Caco-2 (cell line): ENCODE data around the gene LMX1B. TPM values are rescaled to one million over a fixed set of nuclear protein-coding genes. Genes with fewer than 3 reads are reported as not detected.

ENCODE experiments used
- BruUV-seq: library from RNA; stranded (reverse); fragments of 400-500 nt; replicated peaks from 2 replicates; lab custom pipeline; 2021; lab: Mats Ljungman, UMichigan
- CTCF ChIA-PET: fragments of 300-600 bp; sonication (Branson Sonifier 250); formaldehyde crosslinking; loops from one replicate; lab custom pipeline; 2022; ENCODE audit warnings: antibody characterized with exemption; lab: Charles Lee
- POLR2A ChIA-PET: fragments of 300-600 bp; sonication (Branson Sonifier 250); formaldehyde crosslinking; loops from one replicate; lab custom pipeline; 2022; ENCODE audit warnings: antibody characterized with exemption; lab: Charles Lee
- DNase-seq, 2 experiments: peaks; one replicate each; pipeline versions ENCODE4 v3.0.0 to v3.0.0-alpha.2; 2020 to 2022
- H3K27me3 ChIP-seq: replicated peaks from 2 replicates; pipeline ENCODE4 v1.6.0; 2011; ENCODE audit warnings: low read length; ENCODE audit not compliant: control insufficient read depth, insufficient read depth
- H3K36me3 ChIP-seq: 2 replicates; pipeline ENCODE4 v1.5.1; 2011; ENCODE audit warnings: low read length; ENCODE audit not compliant: control insufficient read depth, insufficient read depth
- H3K4me1 ChIP-seq: fragments of 250-450 bp; sonication (Bioruptor Pico); 2 replicates; pipeline ENCODE4 v1.5.1; 2020; ENCODE audit warnings: mild to moderate bottlenecking
- H3K4me3 ChIP-seq: 2 replicates; pipeline ENCODE4 v1.5.1; 2011; ENCODE audit warnings: low read depth, mild to moderate bottlenecking, control low read depth, low read length
- H3K9me3 ChIP-seq: fragments of 250-450 bp; sonication (Bioruptor Pico); 2 replicates; pipeline ENCODE4 v1.5.1; 2020; ENCODE audit warnings: mild to moderate bottlenecking, moderate library complexity
- H3K27ac Mint-ChIP-seq: one replicate; pipeline ENCODE4 v1.8.0; 2022; ENCODE audit warnings: mixed read lengths; ENCODE audit not compliant: unreplicated experiment
- H3K27me3 Mint-ChIP-seq: one replicate; pipeline ENCODE4 v1.8.0; 2022; ENCODE audit warnings: mixed read lengths; ENCODE audit not compliant: insufficient read depth, unreplicated experiment
- H3K36me3 Mint-ChIP-seq: one replicate; pipeline ENCODE4 v1.8.0; 2022; ENCODE audit warnings: mild to moderate bottlenecking, mixed read lengths; ENCODE audit not compliant: insufficient read depth, unreplicated experiment
- H3K4me1 Mint-ChIP-seq: one replicate; pipeline ENCODE4 v1.8.0; 2022; ENCODE audit warnings: low read depth, mixed read lengths; ENCODE audit not compliant: unreplicated experiment
- H3K4me3 Mint-ChIP-seq: one replicate; pipeline ENCODE4 v1.8.0; 2022; ENCODE audit warnings: mild to moderate bottlenecking, moderate library complexity, mixed read lengths; ENCODE audit not compliant: unreplicated experiment
- H3K9me3 Mint-ChIP-seq: one replicate; pipeline ENCODE4 v1.8.0; 2022; ENCODE audit warnings: mixed read lengths; ENCODE audit not compliant: unreplicated experiment
- CTCF ChIP-seq, 2 experiments: fragments of 200-600 bp in 1 of 2; IDR thresholded peaks; 1 replicate in 1 of 2; 2 replicates in 1 of 2; pipeline versions ENCODE4 v1.5.1 to v1.8.0; 2011 to 2022; ENCODE audit warnings: antibody characterized with exemption in 1 of 2, control low read depth in 1 of 2, inconsistent platforms in 1 of 2, low read depth in 1 of 2, low read length in 1 of 2, mild to moderate bottlenecking in 1 of 2, moderate library complexity in 1 of 2; ENCODE audit not compliant: insufficient read depth in 1 of 2, severe bottlenecking in 1 of 2, unreplicated experiment in 1 of 2
- intact Hi-C: fragments of 100-400 bp; cut with micrococcal nuclease; formaldehyde crosslinking; loops from one replicate; pipeline ENCODE4 v1.10.0; 2022; ENCODE audit not compliant: unreplicated experiment
- total RNA-seq: library from RNA; stranded (reverse); gene quantifications from 2 replicates; pipeline ENCODE4 v1.2.3, GENCODE V29; 2022

The LMX1B gene
- total RNA-seq, 1 experiment from 2014 or later = 17.0 TPM

GRCh38 chr9:126674365-126675146 lies 60.8 kb downstream of the LMX1B start:
- H3K27me3 Mint-ChIP-seq = no peaks in the 10 kb centered on the region
- DNase-seq = no peak
- Histone ChIP-seq H3K36me3 (no peaks in the 10 kb centered on the region), H3K27me3 (no peaks in the 10 kb centered on the region), H3K4me3 (no peak overlapping the region), H3K4me1 (peaks cover 37% of the 10 kb centered on the region), H3K9me3 (no peaks in the 10 kb centered on the region)
- no peaks in the 10 kb centered on the region for H3K36me3 Mint-ChIP-seq
- peak overlapping the region; percentile 51 for H3K27ac Mint-ChIP-seq
- CTCF ChIA-PET = interaction anchor here (0.6 to 1.7 kb wide), 2 partner anchors 16 to 483 kb away, joined by 7 to 8 read pairs; no protein-coding TSS in a partner anchor
- H3K4me1 Mint-ChIP-seq = peaks cover 28% of the 10 kb centered on the region
- intact Hi-C loops = no loop called here
- POLR2A ChIA-PET = no interaction called here
- TF ChIP-seq CTCF (IDR thresholded peaks at IDR 0.05; ENCODE audit: insufficient read depth in 1 of 2, low read depth in 1 of 2, low read length in 1 of 2, severe bottlenecking in 1 of 2, unreplicated experiment in 1 of 2) = no peak
- H3K4me3 Mint-ChIP-seq = no peak overlapping the region
- no TSS peak for BruUV-seq
- no peaks in the 10 kb centered on the region for H3K9me3 Mint-ChIP-seq

- H3K4me1 ChIP-seq = peaks cover 37% of the 10 kb centered on the region
- H3K9me3 ChIP-seq = no peaks in the 10 kb centered on the region
- H3K4me3 ChIP-seq = no peak overlapping the region
- no peaks in the 10 kb centered on the region for H3K36me3 Mint-ChIP-seq
- H3K9me3 Mint-ChIP-seq = no peaks in the 10 kb centered on the region
- H3K4me1 Mint-ChIP-seq = peaks cover 28% of the 10 kb centered on the region
- no peaks in the 10 kb centered on the region for H3K27me3 ChIP-seq
- intact Hi-C loops = no loop called here
- H3K36me3 ChIP-seq = no peaks in the 10 kb centered on the region
- ChIA-PET POLR2A (no interaction called here), CTCF (no interaction called here)
- H3K27me3 Mint-ChIP-seq = no peaks in the 10 kb centered on the region
- no TSS peak for BruUV-seq
- no peak overlapping the region for H3K27ac Mint-ChIP-seq
- DNase-seq = no peak
- H3K4me3 Mint-ChIP-seq = no peak overlapping the region
- TF ChIP-seq CTCF (IDR thresholded peaks at IDR 0.05; ENCODE audit: insufficient read depth in 1 of 2, low read depth in 1 of 2, low read length in 1 of 2, severe bottlenecking in 1 of 2, unreplicated experiment in 1 of 2) = no peak
These were observed 61.4 kb downstream of the LMX1B start for GRCh38 chr9:126675147-126675467.

GRCh38 chr9:126676102-126676684 lies 62.5 kb downstream of the LMX1B start:
- H3K4me1 ChIP-seq = peaks cover 33% of the 10 kb centered on the region
- DNase-seq = no peak
- no peak for TF ChIP-seq CTCF (IDR thresholded peaks at IDR 0.05; ENCODE audit: insufficient read depth in 1 of 2, low read depth in 1 of 2, low read length in 1 of 2, severe bottlenecking in 1 of 2, unreplicated experiment in 1 of 2)
- no peak overlapping the region for H3K4me3 ChIP-seq
- Mint-ChIP-seq H3K9me3 (no peaks in the 10 kb centered on the region), H3K4me1 (peaks cover 30% of the 10 kb centered on the region), H3K36me3 (no peaks in the 10 kb centered on the region), H3K4me3 (no peak overlapping the region), H3K27me3 (no peaks in the 10 kb centered on the region), H3K27ac (peak overlapping the region; percentile 6)
- ChIA-PET CTCF (no interaction called here), POLR2A (no interaction called here)
- intact Hi-C loops = no loop called here
- no peaks in the 10 kb centered on the region for H3K27me3 ChIP-seq
- no peaks in the 10 kb centered on the region for H3K9me3 ChIP-seq
- no peaks in the 10 kb centered on the region for H3K36me3 ChIP-seq
- BruUV-seq = no TSS peak
